Head of caudate nucleus (tissue), 42 donors: Measurements from ENCODE around the gene UQCR11.

Experiments used
- DNase-seq, 42 donors: peaks; one replicate each; pipeline versions ENCODE4 v3.0.0 to v3.0.0-alpha.2; 2020 to 2021; ENCODE audit warnings: mixed read lengths in 7 of 42
- intact Hi-C: fragments of 100-400 bp; cut with DNase I; formaldehyde crosslinking; loops from one replicate; pipeline ENCODE4 v1.15.0; 2022

The UQCR11 gene

GRCh38 chr19:1577090-1577928, 28.0 kb downstream of the UQCR11 start:
- intact Hi-C loops: no loop called here
- DNase-seq: no peak

DNA sequence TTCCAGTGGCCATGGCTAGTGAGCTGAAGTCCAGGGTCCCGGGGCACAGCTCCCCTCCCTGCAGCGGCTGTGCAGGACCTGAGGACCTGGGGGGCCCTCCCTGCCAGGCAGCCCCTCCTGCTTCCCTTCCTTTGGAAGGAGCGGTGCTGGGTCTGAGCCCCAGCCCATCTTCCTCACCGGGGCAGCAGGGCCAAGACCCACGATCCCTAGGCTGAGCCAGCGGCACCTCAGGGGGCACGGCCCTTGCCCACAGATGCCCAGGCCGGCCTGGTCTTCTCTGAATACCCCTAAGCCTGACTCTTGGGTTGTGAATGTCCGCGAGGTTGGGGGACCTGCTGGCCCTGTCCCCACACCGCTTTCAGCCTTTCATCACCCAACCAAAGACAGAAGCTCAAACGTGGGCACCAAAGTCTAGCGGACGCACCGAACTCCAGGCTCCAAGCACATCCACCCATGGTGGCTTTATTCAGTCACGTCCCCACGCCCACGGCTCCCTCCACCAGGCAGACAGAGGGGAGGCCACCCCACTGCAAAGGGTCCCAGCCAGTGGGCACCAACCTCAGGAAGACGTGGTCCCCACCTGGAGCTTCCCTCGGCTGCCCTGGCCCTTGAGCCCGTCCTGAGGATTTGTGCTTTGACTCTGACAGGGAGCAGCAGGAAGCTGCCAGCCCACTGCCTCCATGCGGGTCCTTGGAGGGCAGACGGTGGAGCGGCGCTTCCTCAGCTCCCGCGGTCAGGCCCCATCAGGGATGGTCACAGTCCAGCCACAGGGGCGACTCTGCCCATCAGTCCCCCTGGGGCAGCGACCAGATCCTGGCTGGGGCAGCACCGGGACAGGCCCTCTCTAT, 28.8 kb downstream of the UQCR11 start:
- no peak for DNase-seq

DNA sequence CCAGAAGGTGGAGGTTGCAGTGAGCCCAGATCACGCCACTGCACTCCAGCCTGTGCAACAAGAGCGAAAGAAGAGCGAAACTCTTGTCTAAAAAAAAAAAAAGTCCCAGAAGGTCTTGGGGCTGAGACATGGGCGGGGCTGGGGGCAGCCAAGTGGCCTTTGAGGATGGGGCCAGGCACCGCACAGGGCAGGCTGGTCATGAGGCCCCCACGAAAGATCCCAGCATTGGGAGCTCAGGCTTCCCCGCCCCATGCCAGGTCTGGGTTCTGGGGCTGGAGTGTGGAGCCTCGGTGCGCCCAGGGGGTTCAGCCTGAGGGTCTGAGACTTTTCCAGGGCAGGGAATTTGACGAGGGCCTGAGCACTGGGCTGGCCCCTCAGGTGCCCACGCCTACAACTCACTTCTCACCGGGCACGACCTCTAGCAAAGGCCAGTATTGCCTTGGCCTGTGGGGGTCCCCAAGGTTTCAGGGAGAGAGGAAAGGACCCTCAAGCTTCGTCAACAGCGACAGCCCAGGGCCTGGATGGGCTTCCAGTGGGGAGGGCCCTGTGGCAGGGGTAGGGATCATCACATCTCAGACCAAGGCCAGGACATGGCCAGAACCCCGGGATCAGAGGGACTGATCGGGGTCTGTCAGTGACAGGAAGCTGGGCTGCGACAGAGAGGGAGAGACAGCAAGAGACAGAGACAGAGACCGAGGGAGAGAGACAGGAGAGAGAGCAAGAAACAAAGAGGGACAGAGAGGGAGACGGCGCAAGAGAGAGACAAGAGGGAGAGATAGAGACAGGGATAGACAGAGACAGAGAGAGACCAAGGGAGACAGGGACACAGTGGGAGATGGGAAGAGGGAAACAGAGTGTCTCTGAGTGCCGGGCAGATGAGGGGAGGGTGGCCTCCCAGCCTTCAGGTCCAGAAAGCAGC, 29.7 kb downstream of the UQCR11 start:
- intact Hi-C loops: no loop called here
- no peak for DNase-seq

More for the DNA sequence above, 28.8 kb downstream of the UQCR11 start:
- intact Hi-C loops: no loop called here

GRCh38 chr19:1574354-1575136, 30.7 kb downstream of the UQCR11 start:
- DNase-seq: no peak
- intact Hi-C loops: no loop called here

DNA sequence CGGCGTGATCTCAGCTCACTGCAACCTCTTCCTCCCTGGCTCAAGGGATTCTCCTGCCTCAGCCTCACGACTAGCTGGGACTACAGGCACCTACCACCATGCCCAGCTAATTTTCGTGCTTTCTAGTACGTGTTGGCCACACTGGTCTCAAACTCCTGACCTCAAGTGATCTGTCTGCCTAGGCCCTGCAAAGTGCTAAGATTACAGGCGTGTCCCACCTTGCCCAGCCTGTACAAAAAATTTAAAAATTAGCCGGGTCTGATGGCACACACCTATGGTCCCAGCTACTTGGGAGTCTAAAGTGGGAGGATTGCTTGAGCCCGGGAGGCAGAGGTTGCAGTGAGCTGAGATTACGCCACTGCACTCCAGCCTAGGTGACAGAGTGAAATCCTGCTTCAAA, 32.5 kb downstream of the UQCR11 start:
- no peak for DNase-seq
- intact Hi-C loops: no loop called here

GRCh38 chr19:1571358-1571757, 33.9 kb downstream of the UQCR11 start:
- intact Hi-C loops: no loop called here
- no peak for DNase-seq

- intact Hi-C loops: no loop called here
- no peak for DNase-seq
Observed at GRCh38 chr19:1570836-1571235, 34.4 kb downstream of the UQCR11 start.

GRCh38 chr19:1569997-1570396, 35.3 kb downstream of the UQCR11 start:
- intact Hi-C loops: no loop called here
- DNase-seq: no peak

- DNase-seq: peak in 41 of 42 donors; percentile 14 to 86 (median 67)
- intact Hi-C loops: no loop called here
Observed at GRCh38 chr19:1568320-1569019, 36.8 kb downstream of the UQCR11 start, which contains the start of gene MEX3D. MEX3D (minus strand) TSS chr19:1568325; CDS start chr19:1568058, 267 bp downstream.

DNA sequence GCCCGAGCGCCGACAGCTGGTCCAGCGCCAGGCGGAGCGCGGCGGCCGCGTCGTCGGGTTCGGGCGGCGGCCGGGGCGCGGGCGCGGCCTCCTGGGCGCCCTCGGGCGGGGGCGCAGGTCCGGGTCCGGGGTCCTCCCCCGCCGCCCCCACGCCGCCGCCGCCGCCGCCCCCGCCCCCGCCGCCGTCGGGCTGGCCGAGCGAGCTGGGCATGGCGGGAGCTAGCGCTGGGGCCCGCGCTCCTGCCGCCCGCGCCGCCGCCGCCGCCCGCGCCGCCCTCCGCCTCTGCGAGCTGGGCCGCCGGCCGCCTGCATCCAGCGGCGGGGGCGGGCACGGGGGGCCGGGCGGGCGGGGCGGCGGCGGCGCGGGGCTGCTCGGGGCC, 37.4 kb downstream of the UQCR11 start:
- DNase-seq: peak in 1 of 42 donors; percentile 13
- intact Hi-C loops: no loop called here

GRCh38 chr19:1567116-1567847, 38.0 kb downstream of the UQCR11 start:
- peak in 3 of 42 donors; percentile 14 to 27 (median 16) for DNase-seq
- intact Hi-C loops: no loop called here

- DNase-seq: peak; percentile 76 to 94 (median 88)
- intact Hi-C loops: no loop called here
Observed at GRCh38 chr19:1566392-1567115, 38.7 kb downstream of the UQCR11 start.

GRCh38 chr19:1563251-1563650, 42.0 kb downstream of the UQCR11 start:
- DNase-seq: no peak
- intact Hi-C loops: no loop called here

GRCh38 chr19:1561236-1561842, 43.9 kb downstream of the UQCR11 start:
- intact Hi-C loops: no loop called here
- no peak for DNase-seq

- no peak for DNase-seq
- intact Hi-C loops: no loop called here
Observed at GRCh38 chr19:1560286-1560882, 44.9 kb downstream of the UQCR11 start.

GRCh38 chr19:1558552-1558951, 46.7 kb downstream of the UQCR11 start:
- no peak for DNase-seq
- intact Hi-C loops: no loop called here
